H9 (cell line): ENCODE results near the gene ZNF585A. TPM values are rescaled to one million over a fixed set of nuclear protein-coding genes. Genes with fewer than 3 reads are reported as not detected.

Source experiments
- DNase-seq: peaks from one replicate; pipeline ENCODE4 v3.0.0-alpha.2; 2017
- H2AFZ ChIP-seq: one replicate; pipeline ENCODE4 v1.6.1; 2013; ENCODE audit warnings: mild to moderate bottlenecking, low read length, control low read depth, moderate library complexity
- H2AK5ac ChIP-seq: 2 replicates; pipeline ENCODE4 v1.6.1; 2013; ENCODE audit warnings: low read length, control low read depth, mixed read lengths; ENCODE audit not compliant: insufficient read length
- H2BK120ac ChIP-seq: one replicate; pipeline ENCODE4 v1.6.1; 2013; ENCODE audit warnings: low read depth, mild to moderate bottlenecking, low read length, control low read depth, inconsistent platforms; ENCODE audit not compliant: poor library complexity, severe bottlenecking
- H2BK12ac ChIP-seq: 2 replicates; pipeline ENCODE4 v1.6.1; 2013; ENCODE audit warnings: low read length, control low read depth, mixed read lengths, low read depth; ENCODE audit not compliant: insufficient read length
- H2BK15ac ChIP-seq: 2 replicates; pipeline ENCODE4 v1.6.1; 2013; ENCODE audit warnings: low read depth, low read length, control low read depth
- H2BK20ac ChIP-seq: one replicate; pipeline ENCODE4 v1.6.1; 2013; ENCODE audit warnings: low read depth, mild to moderate bottlenecking, low read length, control low read depth, inconsistent platforms; ENCODE audit not compliant: poor library complexity, severe bottlenecking
- H2BK5ac ChIP-seq: 2 replicates; pipeline ENCODE4 v1.6.1; 2013; ENCODE audit warnings: low read length, control low read depth, mixed read lengths; ENCODE audit not compliant: insufficient read length
- H3K14ac ChIP-seq: 2 replicates; pipeline ENCODE4 v1.6.1; 2013; ENCODE audit warnings: low read length, control low read depth; ENCODE audit not compliant: insufficient read depth
- H3K18ac ChIP-seq: 2 replicates; pipeline ENCODE4 v1.6.1; 2013; ENCODE audit warnings: low read depth, mild to moderate bottlenecking, mixed read lengths, low read length, control low read depth; ENCODE audit not compliant: insufficient read length
- H3K23ac ChIP-seq: 2 replicates; pipeline ENCODE4 v1.6.1; 2013; ENCODE audit warnings: low read length, control low read depth, mixed read lengths, low read depth; ENCODE audit not compliant: insufficient read length
- H3K23me2 ChIP-seq: 2 replicates; pipeline ENCODE4 v1.6.1; 2013; ENCODE audit warnings: low read depth, mild to moderate bottlenecking, mixed read lengths, low read length, control low read depth; ENCODE audit not compliant: insufficient read length, poor library complexity, severe bottlenecking
- H3K27ac ChIP-seq: 2 replicates; pipeline ENCODE4 v1.5.1; 2013; ENCODE audit warnings: low read length, control low read depth, mixed read lengths, low read depth; ENCODE audit not compliant: insufficient read length
- H3K27me3 ChIP-seq: 2 replicates; pipeline ENCODE4 v1.6.1; 2013; ENCODE audit warnings: low read length, control low read depth, inconsistent platforms; ENCODE audit not compliant: insufficient read depth
- H3K4ac ChIP-seq: 2 replicates; pipeline ENCODE4 v1.6.1; 2013; ENCODE audit warnings: low read depth, mild to moderate bottlenecking, control low read depth, inconsistent platforms, low read length, moderate library complexity
- H3K4me1 ChIP-seq: 2 replicates; pipeline ENCODE4 v1.6.1; 2013; ENCODE audit warnings: low read length, control low read depth, inconsistent platforms; ENCODE audit not compliant: insufficient read depth
- H3K4me2 ChIP-seq: 2 replicates; pipeline ENCODE4 v1.6.1; 2013; ENCODE audit warnings: low read length, control low read depth, mixed read lengths; ENCODE audit not compliant: insufficient read length, insufficient read depth
- H3K56ac ChIP-seq: 2 replicates; pipeline ENCODE4 v1.6.1; 2013; ENCODE audit warnings: low read depth, mild to moderate bottlenecking, mixed read lengths, low read length, control low read depth; ENCODE audit not compliant: insufficient read length
- H3K79me1 ChIP-seq: 2 replicates; pipeline ENCODE4 v1.6.1; 2013; ENCODE audit warnings: low read depth, mild to moderate bottlenecking, moderate library complexity, low read length, control low read depth, inconsistent platforms; ENCODE audit not compliant: insufficient read depth, poor library complexity, severe bottlenecking
- H3K79me2 ChIP-seq: 2 replicates; pipeline ENCODE4 v1.6.1; 2013; ENCODE audit warnings: low read length, control low read depth, inconsistent platforms; ENCODE audit not compliant: insufficient read depth
- H3K9ac ChIP-seq: 2 replicates; pipeline ENCODE4 v1.6.1; 2013; ENCODE audit warnings: low read length, control low read depth, mixed read lengths; ENCODE audit not compliant: insufficient read length; ENCODE audit errors: extremely low read depth
- H3K9me3 ChIP-seq: one replicate; pipeline ENCODE4 v1.6.1; 2013; ENCODE audit warnings: low read depth, low read length, inconsistent platforms; ENCODE audit not compliant: control insufficient read depth
- H3T11ph ChIP-seq: one replicate; pipeline ENCODE4 v1.6.1; 2013; ENCODE audit warnings: mild to moderate bottlenecking, low read length, control low read depth, inconsistent platforms
- H4K20me1 ChIP-seq: one replicate; pipeline ENCODE4 v1.6.1; 2013; ENCODE audit not compliant: control insufficient read depth, insufficient read length, insufficient read depth
- H4K5ac ChIP-seq: 2 replicates; pipeline ENCODE4 v1.6.1; 2013; ENCODE audit warnings: low read depth, mild to moderate bottlenecking, mixed read lengths, low read length, control low read depth; ENCODE audit not compliant: insufficient read length
- H4K8ac ChIP-seq: replicated peaks from 2 replicates; pipeline ENCODE4 v1.6.1; 2013; ENCODE audit warnings: low read length, control low read depth, mixed read lengths, low read depth; ENCODE audit not compliant: insufficient read length
- H4K91ac ChIP-seq: 2 replicates; pipeline ENCODE4 v1.6.1; 2013; ENCODE audit warnings: low read depth, mild to moderate bottlenecking, moderate library complexity, mixed read lengths, low read length, control low read depth; ENCODE audit not compliant: insufficient read length
- H3K27ac Mint-ChIP-seq, 3 experiments: 2 replicates in 2 of 3; 3 replicates in 1 of 3; pipeline ENCODE4 v1.8.0; 2020 to 2021; ENCODE audit warnings: mixed read lengths in 3 of 3, mild to moderate bottlenecking in 1 of 3, moderate library complexity in 1 of 3
- H3K27me3 Mint-ChIP-seq: 2 replicates; pipeline ENCODE4 v1.8.0; 2021; ENCODE audit warnings: low read depth, mild to moderate bottlenecking, moderate library complexity, mixed read lengths
- H3K36me3 Mint-ChIP-seq, 3 experiments: 2 replicates in 2 of 3; 3 replicates in 1 of 3; pipeline ENCODE4 v1.8.0; 2020 to 2021; ENCODE audit warnings: low read depth in 3 of 3, mixed read lengths in 3 of 3; ENCODE audit not compliant: insufficient read depth in 1 of 3
- H3K4me1 Mint-ChIP-seq, 2 experiments: 2 replicates each; pipeline ENCODE4 v1.8.0; 2020; ENCODE audit warnings: mixed read lengths in 2 of 2
- H3K4me3 Mint-ChIP-seq, 2 experiments: 2 replicates in 1 of 2; 3 replicates in 1 of 2; pipeline ENCODE4 v1.8.0; 2020 to 2021; ENCODE audit warnings: mild to moderate bottlenecking in 2 of 2, mixed read lengths in 2 of 2, moderate library complexity in 1 of 2
- H3K9me3 Mint-ChIP-seq, 2 experiments: 2 replicates in 1 of 2; 3 replicates in 1 of 2; pipeline ENCODE4 v1.8.0; 2020; ENCODE audit warnings: mild to moderate bottlenecking in 2 of 2, mixed read lengths in 2 of 2, moderate library complexity in 1 of 2
- WGBS: extraction: QIAGEN DNeasy Blood & Tissue Kit; methylation state at CpG from one replicate; pipeline ENCODE4 v1.1.7; 2013; ENCODE audit warnings: missing lambda C conversion rate, low lambda C conversion rate, mixed read lengths; ENCODE audit not compliant: insufficient read length; ENCODE audit errors: extremely low coverage; 5-methylcytosine and 5-hydroxymethylcytosine counted together
- total RNA-seq: library from RNA; stranded (reverse); gene quantifications from 2 replicates; pipeline ENCODE4 v1.2.1, GENCODE V29; 2021
- TF ChIP-seq, protein P1 (sequence below): fragments of 200-600 bp; sonication (generic); conservative IDR thresholded peaks from 3 replicates; pipeline ENCODE4 v1.8.0; 2021; ENCODE audit warnings: antibody characterized with exemption, mild to moderate bottlenecking

ZNF585A gene
- total RNA-seq, 1 experiment from 2014 or later, result 18.3 TPM

DNA sequence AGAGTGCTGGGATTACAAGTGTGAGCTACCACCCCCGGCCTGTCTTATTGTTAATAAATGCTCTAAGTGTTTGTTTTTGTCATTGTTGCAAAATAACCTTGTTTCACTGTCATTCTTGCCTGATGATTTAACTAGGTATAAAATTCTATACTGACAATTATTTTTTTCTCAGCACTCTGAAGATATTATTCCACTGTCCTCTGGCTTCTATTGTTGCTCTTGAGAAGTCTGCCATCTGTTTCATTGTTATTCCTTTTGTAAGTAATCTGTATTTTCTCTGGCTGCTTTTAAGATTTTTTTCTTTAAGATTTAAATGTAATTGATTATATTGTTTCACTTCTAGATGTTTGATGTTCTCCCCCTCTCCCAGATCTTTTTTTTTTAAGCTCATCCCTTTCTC, 76.6 kb downstream of the ZNF585A start:
- H2AK5ac ChIP-seq, result no peak overlapping the region
- no peaks in the 10 kb centered on the region for H3K4me1 ChIP-seq
- H3K4me2 ChIP-seq, result no peak overlapping the region
- H3K27me3 ChIP-seq, result no peaks in the 10 kb centered on the region
- no CpG with 5 or more reads among the region's 1 CpG for WGBS
- H2BK12ac ChIP-seq, result no peak overlapping the region
- no peak for DNase-seq
- H3K9me3 ChIP-seq, result peaks cover 31% of the 10 kb centered on the region
- no peak overlapping the region for H3T11ph ChIP-seq
- H3K9ac ChIP-seq, result no peak overlapping the region
- H3K14ac ChIP-seq, result no peak overlapping the region
- H4K5ac ChIP-seq, result no peak overlapping the region
- no peaks in the 10 kb centered on the region for H3K79me2 ChIP-seq
- Mint-ChIP-seq H3K36me3 (peaks cover 82 to 96% (median 89%) of the 10 kb centered on the region in 3 experiments), H3K4me3 (no peak overlapping the region), H3K27ac (no peak overlapping the region), H3K9me3 (peaks cover 81 to 88% of the 10 kb centered on the region in 2 experiments), H3K27me3 (no peaks in the 10 kb centered on the region), H3K4me1 (no peaks in the 10 kb centered on the region)
- H2BK20ac ChIP-seq, result no peak overlapping the region
- H4K91ac ChIP-seq, result no peak overlapping the region
- TF ChIP-seq, protein P1, sequence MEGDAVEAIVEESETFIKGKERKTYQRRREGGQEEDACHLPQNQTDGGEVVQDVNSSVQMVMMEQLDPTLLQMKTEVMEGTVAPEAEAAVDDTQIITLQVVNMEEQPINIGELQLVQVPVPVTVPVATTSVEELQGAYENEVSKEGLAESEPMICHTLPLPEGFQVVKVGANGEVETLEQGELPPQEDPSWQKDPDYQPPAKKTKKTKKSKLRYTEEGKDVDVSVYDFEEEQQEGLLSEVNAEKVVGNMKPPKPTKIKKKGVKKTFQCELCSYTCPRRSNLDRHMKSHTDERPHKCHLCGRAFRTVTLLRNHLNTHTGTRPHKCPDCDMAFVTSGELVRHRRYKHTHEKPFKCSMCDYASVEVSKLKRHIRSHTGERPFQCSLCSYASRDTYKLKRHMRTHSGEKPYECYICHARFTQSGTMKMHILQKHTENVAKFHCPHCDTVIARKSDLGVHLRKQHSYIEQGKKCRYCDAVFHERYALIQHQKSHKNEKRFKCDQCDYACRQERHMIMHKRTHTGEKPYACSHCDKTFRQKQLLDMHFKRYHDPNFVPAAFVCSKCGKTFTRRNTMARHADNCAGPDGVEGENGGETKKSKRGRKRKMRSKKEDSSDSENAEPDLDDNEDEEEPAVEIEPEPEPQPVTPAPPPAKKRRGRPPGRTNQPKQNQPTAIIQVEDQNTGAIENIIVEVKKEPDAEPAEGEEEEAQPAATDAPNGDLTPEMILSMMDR, result no peak
- no peak overlapping the region for H2BK5ac ChIP-seq
- no peaks in the 10 kb centered on the region for H3K79me1 ChIP-seq
- no peak overlapping the region for H3K4ac ChIP-seq
- no peak overlapping the region for H2BK15ac ChIP-seq
- H2AFZ ChIP-seq, result no peak overlapping the region
- H4K8ac ChIP-seq, result no peak overlapping the region
- no peak overlapping the region for H2BK120ac ChIP-seq
- H3K56ac ChIP-seq, result no peak overlapping the region
- H3K18ac ChIP-seq, result no peak overlapping the region
- H4K20me1 ChIP-seq, result no peaks in the 10 kb centered on the region
- no peaks in the 10 kb centered on the region for H3K23me2 ChIP-seq
- H3K27ac ChIP-seq, result no peak overlapping the region
- H3K23ac ChIP-seq, result no peak overlapping the region

Other genes with a start within 250 kb of the ZNF585A start
- gene ZNF420, start 94.3 kb downstream of the ZNF585A start, total RNA-seq, result 9.8 and 12.5 TPM in 2 replicates
- 5.5 and 7.4 TPM in 2 replicates for gene ZNF585B, start 37.8 kb upstream of the ZNF585A start, total RNA-seq
- 5.0 and 5.7 TPM in 2 replicates for gene ZNF383, start 45.5 kb upstream of the ZNF585A start, total RNA-seq
- gene ZNF527, start 198.4 kb upstream of the ZNF585A start, total RNA-seq, result 5.2 and 6.1 TPM in 2 replicates